Stimulated activated CD8-positive, alpha-beta memory T cell treated with anti-CD3 and anti-CD28 coated beads, Interleukin-15, amount 100 ng/mL, for 4 hours (primary cell): ENCODE measurements around the gene RFPL1.
"Not testable (repeated sequence)": the region's sequence is repeated elsewhere in the genome, so short reads cannot be mapped to it uniquely, and the experiment has no call there.

Source experiments
- DNase-seq, 2 donors: peaks; one replicate each; pipeline ENCODE4 v3.0.0-alpha.2; 2020; ENCODE audit warnings: low read depth in 2 of 2

Gene RFPL1

DNA sequence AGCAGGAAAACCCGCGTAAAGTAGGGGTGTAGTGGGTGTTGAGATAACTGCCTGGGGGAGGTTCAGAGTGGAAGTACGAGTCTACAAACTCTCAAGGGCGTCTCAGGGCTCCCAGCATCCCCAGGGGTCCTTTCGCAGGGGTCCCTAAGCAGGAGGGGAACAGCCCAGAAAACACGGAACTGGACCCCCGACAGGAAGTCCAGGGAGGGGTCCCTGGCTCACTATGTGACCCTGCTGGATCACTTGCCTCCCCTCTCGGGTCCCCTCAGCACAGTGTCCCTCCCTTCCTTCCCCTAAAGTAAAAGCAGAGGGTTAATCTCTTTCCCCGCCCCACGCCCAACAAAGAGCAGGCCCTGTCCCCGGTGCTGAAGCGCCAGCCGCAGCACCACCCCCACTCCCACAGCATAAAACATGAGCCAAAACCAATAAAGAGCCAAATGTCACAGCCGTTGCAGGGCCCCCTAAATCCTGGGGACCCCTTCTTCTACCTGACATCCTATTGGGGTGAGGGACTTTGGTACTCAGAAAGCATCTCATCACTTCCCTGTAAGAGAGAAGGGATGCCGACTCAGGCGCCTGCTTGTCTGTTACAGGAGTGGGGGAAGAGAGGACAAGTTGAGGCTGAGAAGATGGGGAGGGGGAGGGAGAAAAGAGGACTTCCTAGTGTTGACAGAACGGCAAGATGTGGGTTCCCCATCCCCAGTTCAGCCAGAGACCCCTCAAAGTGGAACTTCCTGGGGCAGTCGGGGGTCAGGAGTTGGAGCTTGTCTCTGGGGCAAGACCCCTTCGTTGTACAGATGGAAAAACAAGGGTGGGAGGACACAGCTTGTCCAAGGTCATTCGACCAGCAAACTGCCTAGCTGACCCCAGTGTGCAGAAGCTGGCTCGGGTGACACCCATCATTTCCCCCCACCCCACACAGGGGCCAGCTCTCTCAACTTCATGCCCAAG, 40.2 kb downstream of the RFPL1 start:
- no peak for DNase-seq

DNA sequence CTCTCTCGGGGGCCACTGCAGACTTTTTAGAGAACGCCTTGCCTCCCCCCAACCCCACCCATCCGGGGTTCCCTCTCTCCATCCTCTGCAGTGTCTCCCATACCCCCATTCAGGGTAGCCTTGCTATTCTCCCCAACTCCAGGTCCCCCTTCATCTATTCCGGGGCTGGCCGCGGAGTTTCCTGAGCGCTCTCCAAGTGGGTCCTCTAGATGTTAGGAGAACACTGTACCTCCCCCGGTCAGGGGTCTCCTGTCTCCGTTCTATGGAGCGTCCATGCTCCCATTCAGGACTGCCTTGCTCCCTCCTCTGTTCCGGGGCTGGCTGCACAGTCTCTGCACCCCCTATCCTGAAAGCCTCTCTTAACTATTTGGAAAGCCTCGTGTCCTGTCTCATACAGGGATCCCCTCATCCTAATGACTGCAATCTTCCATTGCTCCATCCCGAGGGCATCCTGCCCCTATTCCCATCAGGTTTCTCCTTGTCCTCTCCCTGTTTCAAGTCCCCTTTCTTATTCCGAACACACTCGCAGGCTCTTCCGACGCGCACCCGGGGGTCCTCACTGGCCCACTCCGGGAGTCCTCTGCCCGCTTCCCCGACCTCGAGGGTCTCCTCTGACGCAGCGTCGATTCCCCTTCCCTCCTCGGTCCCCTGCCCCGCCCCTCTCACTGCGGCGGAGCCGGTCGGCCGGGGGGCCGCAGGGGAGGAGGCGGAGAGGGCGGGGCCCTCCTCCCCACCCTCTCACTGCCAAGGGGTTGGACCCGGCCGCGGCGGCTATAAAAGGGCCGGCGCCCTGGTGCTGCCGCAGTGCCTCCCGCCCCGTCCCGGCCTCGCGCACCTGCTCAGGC, 41.3 kb downstream of the RFPL1 start, which contains the start of gene NEFH:
NEFH (plus strand) TSS at position 802 of the 845 bp plus-strand sequence. CDS start 45 bp downstream, outside the sequence.
- no peak for DNase-seq

DNA sequence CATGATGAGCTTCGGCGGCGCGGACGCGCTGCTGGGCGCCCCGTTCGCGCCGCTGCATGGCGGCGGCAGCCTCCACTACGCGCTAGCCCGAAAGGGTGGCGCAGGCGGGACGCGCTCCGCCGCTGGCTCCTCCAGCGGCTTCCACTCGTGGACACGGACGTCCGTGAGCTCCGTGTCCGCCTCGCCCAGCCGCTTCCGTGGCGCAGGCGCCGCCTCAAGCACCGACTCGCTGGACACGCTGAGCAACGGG, 41.8 kb downstream of the RFPL1 start:
- DNase-seq = no peak

DNA sequence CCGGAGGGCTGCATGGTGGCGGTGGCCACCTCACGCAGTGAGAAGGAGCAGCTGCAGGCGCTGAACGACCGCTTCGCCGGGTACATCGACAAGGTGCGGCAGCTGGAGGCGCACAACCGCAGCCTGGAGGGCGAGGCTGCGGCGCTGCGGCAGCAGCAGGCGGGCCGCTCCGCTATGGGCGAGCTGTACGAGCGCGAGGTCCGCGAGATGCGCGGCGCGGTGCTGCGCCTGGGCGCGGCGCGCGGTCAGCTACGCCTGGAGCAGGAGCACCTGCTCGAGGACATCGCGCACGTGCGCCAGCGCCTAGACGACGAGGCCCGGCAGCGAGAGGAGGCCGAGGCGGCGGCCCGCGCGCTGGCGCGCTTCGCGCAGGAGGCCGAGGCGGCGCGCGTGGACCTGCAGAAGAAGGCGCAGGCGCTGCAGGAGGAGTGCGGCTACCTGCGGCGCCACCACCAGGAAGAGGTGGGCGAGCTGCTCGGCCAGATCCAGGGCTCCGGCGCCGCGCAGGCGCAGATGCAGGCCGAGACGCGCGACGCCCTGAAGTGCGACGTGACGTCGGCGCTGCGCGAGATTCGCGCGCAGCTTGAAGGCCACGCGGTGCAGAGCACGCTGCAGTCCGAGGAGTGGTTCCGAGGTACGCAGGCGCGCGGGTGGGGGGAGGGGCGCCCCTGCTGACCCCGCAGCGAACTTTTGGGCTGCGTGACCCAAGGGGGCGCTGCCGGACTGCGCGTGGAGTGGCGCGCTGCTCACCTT, 42.3 kb downstream of the RFPL1 start:
- peak in 1 of 2 donors; percentile 0 for DNase-seq

DNA sequence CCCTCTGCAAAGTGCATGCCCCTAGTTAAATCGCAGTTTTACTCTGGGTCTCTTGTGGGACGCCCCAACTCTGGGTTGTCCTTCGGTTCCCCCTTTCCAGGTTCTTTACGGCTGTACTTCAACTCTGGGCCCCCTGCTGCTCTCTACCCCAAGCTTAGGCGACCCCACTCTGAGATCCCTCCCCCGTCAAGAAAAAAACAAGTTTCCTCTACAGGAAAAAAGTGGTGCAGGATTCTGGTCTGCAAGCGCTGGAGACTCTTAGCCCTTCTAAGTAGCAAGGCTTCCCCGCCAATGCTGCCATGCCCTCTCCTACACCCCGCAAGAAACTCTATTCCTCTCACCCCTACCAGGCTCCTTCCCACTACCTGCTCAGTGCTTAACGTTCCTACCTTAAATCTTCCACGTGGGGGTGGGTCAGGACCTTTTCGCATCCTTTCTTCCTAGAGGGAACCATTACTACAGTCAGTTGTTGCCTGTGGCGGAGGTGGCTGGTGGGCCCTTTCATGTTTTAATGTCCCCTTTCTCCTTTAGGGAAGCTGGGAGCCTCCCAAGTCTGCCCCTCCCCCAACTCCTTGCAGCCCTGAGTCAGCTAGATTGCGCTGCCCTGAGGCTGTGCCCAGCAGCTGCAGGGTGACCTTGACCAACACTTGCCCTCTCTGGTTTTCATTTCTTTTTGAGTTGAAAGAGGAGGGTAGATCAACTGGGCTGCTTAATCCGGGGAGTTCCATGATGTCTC, 43.0 kb downstream of the RFPL1 start:
- no peak for DNase-seq

GRCh38 chr22:29482253-29482652, 43.9 kb downstream of the RFPL1 start:
- DNase-seq = no peak

- no peak for DNase-seq
Measured at GRCh38 chr22:29482726-29483125, 44.3 kb downstream of the RFPL1 start.

GRCh38 chr22:29483254-29483653, 44.9 kb downstream of the RFPL1 start:
- no peak for DNase-seq

GRCh38 chr22:29484642-29485041, 46.3 kb downstream of the RFPL1 start:
- DNase-seq = no peak

GRCh38 chr22:29485448-29485847, 47.1 kb downstream of the RFPL1 start:
- DNase-seq = no peak

- no peak for DNase-seq
Measured at GRCh38 chr22:29487426-29487986, 49.1 kb downstream of the RFPL1 start.

GRCh38 chr22:29489127-29489780, 50.9 kb downstream of the RFPL1 start:
- not testable (repeated sequence) for DNase-seq

DNA sequence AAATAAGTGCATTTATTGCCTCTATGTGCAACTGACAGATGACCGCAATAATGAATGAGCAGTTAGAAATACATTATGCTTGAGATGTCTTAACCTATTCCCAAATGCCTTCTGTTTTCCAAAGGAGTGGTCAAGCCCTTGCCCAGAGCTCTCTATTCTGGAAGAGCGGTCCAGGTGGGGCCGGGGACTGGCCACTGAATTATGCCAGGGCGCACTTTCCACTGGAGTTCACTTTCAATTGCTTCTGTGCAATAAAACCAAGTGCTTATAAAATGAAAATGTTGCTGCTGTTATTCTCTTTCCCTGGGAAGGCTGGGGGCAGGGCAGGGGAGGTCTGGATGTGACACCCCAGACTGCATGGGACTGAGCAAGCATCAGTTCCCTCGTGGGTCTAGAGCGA, 52.6 kb downstream of the RFPL1 start:
- DNase-seq = no peak
